ENCODE results near the gene EHD1.

The EHD1 gene

DNA sequence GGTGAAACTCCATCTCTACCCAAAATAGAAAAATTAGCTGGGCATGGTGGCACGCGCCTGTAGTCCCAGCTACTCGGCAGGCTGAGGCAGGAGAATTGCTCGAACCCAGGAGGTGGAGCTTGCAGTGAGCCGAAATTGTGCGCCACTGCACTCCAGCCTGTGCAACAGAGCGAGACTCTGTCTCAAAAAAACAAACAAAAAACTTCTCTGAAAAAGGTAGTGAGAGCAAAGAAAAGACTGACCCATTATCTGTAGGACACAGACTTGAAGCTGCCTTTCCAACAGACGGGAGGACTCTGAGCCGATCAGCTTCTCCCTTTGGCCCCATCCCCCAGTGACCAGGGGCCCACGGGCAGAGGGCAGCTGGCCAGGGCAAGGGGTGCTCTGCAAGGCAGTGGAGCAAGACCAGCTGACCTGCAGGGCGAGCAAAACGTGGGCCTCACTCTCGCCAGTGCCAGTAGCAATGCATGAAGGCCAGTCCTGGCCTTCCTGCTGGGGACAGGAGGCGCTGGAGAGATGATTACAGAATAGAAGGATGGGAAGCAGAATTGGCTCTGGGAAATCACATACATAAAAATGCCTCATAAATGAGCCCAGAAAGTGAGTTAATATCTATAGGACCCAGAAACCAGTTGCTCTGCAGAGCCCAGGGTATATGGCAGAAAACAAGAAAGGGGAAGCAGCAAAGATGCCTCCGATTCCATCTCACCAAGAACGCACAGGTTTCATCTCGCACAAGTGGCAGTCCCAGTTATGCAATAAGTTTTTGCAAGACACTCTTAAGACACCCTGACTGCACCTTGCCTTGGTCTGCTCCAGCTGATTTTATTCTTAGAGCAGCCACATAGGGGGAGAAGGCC, 2.8 kb downstream of the EHD1 start:
- H3K4me3 ChIP-seq (ENCODE audit: low read depth, low read length), result peak overlapping the region; percentile 90
- TF ChIP-seq, protein P1, sequence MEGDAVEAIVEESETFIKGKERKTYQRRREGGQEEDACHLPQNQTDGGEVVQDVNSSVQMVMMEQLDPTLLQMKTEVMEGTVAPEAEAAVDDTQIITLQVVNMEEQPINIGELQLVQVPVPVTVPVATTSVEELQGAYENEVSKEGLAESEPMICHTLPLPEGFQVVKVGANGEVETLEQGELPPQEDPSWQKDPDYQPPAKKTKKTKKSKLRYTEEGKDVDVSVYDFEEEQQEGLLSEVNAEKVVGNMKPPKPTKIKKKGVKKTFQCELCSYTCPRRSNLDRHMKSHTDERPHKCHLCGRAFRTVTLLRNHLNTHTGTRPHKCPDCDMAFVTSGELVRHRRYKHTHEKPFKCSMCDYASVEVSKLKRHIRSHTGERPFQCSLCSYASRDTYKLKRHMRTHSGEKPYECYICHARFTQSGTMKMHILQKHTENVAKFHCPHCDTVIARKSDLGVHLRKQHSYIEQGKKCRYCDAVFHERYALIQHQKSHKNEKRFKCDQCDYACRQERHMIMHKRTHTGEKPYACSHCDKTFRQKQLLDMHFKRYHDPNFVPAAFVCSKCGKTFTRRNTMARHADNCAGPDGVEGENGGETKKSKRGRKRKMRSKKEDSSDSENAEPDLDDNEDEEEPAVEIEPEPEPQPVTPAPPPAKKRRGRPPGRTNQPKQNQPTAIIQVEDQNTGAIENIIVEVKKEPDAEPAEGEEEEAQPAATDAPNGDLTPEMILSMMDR (IDR thresholded peaks at IDR 0.05; ENCODE audit: borderline replicate concordance, insufficient read depth, low read depth, low read length), result no peak

DNA sequence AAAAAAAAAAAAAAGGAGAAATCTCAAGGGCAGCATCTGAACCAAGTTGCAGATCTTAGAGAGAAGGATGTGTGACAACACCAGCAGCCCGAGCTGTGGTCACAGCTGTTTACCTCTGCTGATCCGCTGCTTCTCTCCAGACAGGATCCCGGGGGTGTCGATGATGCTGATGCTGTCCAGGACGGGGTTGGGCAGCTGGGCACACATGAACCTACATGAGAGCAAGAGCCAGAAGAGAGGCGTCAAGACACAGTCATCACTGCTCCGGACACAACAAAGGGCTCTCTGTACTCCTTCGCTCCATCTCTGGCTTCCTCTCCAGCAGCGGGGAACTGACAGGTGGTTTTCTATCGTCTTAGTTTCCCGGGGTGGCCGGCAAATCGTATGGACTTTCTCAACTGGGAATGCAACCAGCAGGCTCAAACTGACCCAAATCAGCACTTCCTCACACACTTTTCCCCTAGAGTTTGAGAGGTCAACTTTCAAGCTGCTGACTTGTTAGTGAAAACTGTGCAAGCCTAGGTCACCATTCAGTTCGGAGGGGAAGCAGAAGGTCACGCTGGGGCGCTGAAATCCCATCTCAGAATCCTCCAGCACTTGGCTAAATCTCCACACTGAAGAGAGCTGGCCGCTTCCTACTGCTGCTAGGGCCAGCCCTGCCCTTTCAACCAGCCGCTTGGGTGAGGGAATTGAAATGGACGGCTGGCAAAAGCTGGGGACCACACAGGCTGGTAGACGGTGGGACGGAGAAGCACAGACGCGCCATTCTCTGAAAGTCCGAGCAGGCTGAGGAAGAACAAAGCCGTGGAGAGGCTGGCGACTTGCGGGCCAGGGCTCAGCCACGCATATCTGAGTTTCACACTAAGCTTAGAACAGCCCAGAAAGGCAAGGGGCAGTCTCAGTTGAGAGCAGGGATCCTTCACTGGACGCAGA, 3.8 kb downstream of the EHD1 start:
- TF ChIP-seq, protein P1 (IDR thresholded peaks at IDR 0.05; ENCODE audit: borderline replicate concordance, insufficient read depth, low read depth, low read length), result no peak
- H3K4me3 ChIP-seq (ENCODE audit: low read depth, low read length), result peak overlapping the region; percentile 90

DNA sequence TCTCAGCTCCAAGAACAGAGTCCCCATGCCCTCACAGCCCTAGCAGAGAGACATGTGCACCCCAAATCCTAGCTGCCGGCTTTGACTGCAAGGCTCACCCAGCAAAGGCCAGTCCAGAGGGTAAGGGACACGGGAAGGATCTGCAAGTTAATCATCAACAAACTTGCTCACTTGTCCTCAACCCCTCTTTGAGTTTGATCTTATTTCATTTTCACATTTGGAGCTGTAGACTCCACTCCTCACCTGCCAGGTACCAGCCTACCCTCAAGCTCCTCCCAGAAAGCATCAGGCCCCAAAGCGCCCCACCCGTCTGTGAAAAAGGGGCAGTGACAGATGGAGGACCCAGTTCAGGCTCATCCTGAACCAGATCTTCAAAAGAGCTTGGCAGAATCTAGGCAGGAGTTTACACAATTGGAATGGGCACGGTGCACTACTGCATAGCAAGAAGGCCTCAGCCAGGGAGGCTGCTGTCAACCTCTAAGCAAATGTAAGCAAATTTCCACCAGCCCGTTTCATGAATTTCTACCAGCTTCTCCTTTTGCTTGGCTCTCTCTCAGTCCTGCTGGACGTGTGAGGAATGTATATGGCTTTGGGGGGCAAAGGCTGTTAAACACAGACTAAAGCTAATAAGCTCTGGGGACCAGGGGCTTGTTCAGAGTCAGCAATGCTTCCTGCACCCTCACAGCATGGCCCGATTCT, 5.5 kb downstream of the EHD1 start:
- peak overlapping the region; percentile 44 for H3K4me3 ChIP-seq (ENCODE audit: low read depth, low read length)
- TF ChIP-seq, protein P1 (IDR thresholded peaks at IDR 0.05; ENCODE audit: borderline replicate concordance, insufficient read depth, low read depth, low read length), result no peak

DNA sequence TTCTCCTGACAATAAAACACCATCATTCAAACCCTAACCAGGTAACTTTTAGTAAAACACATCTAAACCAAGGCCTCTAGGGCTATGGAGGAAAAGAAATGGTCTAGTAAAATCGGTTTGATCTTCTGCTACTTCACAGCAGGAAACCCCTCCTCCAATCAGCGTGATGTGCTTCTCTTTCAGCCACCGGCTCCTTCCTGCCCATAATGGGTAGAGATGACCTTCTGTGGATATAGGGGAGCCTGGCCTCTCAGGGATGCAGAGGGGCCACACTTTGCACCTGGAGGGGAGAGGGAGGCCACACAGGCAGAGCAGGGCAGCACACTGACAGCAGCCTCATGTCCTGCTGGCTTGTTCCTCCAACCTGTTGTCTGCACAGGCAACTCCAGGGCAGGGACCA, 6.9 kb downstream of the EHD1 start:
- H3K4me3 ChIP-seq (ENCODE audit: low read depth, low read length), result peak overlapping the region; percentile 49
- TF ChIP-seq, protein P1 (IDR thresholded peaks at IDR 0.05; ENCODE audit: borderline replicate concordance, insufficient read depth, low read depth, low read length), result no peak

DNA sequence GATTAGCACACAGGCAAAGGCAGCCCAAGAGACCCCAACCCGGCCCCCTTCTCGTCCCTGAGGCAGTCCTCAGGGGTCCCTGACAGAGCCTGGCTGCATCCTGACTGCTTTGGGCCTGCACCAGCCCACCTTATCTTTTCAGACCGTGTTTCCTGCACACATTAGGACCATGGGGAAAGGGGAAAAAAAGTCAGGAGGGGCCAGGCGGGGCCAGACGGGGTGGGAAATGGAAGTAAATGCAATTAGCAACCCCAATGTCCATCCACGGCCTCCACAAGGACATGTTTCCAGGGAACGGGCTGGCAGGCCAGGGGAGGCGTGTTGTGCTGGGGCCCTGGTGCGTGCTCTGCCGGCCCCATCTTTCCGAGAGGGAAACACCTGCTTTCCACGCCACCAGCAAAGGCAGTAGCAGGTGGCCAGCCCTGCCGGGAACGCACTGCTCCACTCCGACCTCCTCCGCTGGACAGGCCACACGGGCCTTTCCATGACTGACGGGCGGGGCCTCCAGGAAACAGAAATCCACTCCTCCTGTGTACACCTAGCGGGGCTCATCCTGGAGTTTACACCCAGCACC, 7.4 kb downstream of the EHD1 start:
- TF ChIP-seq, protein P1 (IDR thresholded peaks at IDR 0.05; ENCODE audit: borderline replicate concordance, insufficient read depth, low read depth, low read length), result no peak
- H3K4me3 ChIP-seq (ENCODE audit: low read depth, low read length), result peak overlapping the region; percentile 49

DNA sequence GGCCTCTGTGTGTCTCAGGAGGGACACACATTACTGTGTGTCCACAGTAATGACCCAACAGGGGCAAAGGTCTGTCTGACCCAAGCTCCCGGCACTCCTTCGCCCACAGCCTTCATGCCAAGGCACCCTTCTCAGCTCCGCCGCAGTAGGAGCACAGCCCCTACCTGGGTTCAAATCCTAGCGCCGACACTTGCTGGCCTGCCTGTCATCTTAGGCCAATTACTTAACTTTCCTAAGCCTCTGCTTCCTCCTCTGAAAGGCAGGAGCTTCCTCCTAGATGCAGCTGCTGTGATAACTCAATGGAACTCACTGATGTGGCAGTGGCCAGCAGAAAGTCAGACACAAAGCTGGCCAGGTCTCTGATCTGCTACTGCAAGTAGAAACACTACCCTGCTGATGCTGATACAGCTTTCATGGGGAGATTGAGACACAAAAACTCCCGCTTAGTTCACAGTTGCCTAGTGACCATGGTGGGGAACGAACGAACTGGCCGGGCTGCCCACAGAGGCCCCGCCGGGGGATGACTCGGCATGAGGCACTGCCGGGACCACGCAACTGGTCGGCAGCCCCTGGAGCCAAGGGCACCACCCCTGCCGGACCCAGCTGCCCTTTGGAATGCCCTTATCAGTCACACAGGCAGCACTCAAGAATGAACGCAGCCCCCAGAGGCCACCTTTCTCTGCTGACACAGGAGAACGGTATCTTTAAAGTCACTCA, 8.1 kb downstream of the EHD1 start:
- peak overlapping the region; percentile 49 for H3K4me3 ChIP-seq (ENCODE audit: low read depth, low read length)
- TF ChIP-seq, protein P1 (IDR thresholded peaks at IDR 0.05; ENCODE audit: borderline replicate concordance, insufficient read depth, low read depth, low read length), result no peak

Data from GM12875 (cell line).